Duodenal mucosa (tissue), 2 donors: ENCODE results near the gene TMEM141.

Experiments used
- H3K27ac ChIP-seq: one replicate; pipeline ENCODE4 v1.7.0; 2013; ENCODE audit warnings: low read depth, low read length
- H3K27me3 ChIP-seq, 2 donors: one replicate each; pipeline ENCODE4 v1.7.0; 2013; ENCODE audit warnings: low read length in 2 of 2, control low read depth in 1 of 2; ENCODE audit not compliant: insufficient read depth in 2 of 2, control insufficient read depth in 1 of 2
- H3K36me3 ChIP-seq, 2 donors: one replicate each; pipeline ENCODE4 v1.7.0; 2013; ENCODE audit warnings: low read length in 2 of 2, control low read depth in 1 of 2; ENCODE audit not compliant: insufficient read depth in 2 of 2, control insufficient read depth in 1 of 2
- H3K4me1 ChIP-seq, 2 donors: one replicate each; pipeline ENCODE4 v1.7.0; 2013; ENCODE audit warnings: low read length in 2 of 2, control low read depth in 1 of 2; ENCODE audit not compliant: insufficient read depth in 2 of 2, control insufficient read depth in 1 of 2
- H3K4me3 ChIP-seq, 2 donors: one replicate each; pipeline ENCODE4 v1.7.0; 2013; ENCODE audit warnings: low read length in 2 of 2, low read depth in 1 of 2
- H3K9ac ChIP-seq, 2 donors: one replicate each; pipeline ENCODE4 v1.7.0; 2013; ENCODE audit warnings: low read length in 2 of 2, low read depth in 1 of 2
- H3K9me3 ChIP-seq, 2 donors: one replicate each; pipeline ENCODE4 v1.7.0; 2013; ENCODE audit warnings: low read length in 2 of 2, control low read depth in 1 of 2; ENCODE audit not compliant: control insufficient read depth in 1 of 2

TMEM141 gene

GRCh38 chr9:136771907-136772415 is 19.2 kb upstream of the TMEM141 start:
- Histone ChIP-seq H3K4me3 (no peak overlapping the region), H3K9ac (no peak overlapping the region)

DNA sequence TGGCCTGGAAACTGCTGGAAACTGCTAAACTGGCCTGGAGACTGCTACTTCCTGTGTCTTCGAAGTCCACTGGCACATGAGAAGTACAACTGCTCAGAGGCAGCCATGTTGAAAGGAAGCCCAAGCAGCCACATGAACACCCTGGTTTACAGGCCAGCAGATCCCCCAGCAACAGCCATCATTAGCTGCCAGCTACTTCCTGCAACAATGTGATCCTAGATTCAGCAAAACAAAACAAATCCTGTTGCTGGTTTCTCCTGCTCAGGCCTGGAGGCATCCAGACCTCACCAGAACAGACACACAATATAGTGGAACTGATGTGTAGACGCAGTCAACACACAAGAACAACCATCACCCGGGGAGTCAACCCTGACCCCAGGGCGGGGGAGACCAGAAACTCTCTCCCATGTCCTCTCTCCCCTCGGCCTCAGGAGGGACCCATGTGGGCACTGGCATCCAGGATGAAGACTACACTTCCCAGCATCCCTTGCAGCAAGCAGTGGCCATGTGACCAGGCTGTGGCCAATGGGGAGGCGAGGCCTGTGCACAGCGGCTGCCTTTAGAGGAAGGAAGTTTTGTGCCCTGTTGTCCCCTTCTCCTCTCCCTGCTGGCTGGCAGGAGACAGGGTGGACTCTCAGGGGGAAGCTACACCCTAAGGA is 17.6 kb upstream of the TMEM141 start:
- H3K27me3 ChIP-seq, result no peaks in the 10 kb centered on the region
- no peak overlapping the region for H3K4me3 ChIP-seq
- H3K27ac ChIP-seq, result no peak overlapping the region
- H3K36me3 ChIP-seq, result no peaks in the 10 kb centered on the region
- H3K9ac ChIP-seq, result no peak overlapping the region
- peaks cover 8 to 9% of the 10 kb centered on the region in 2 donors for H3K9me3 ChIP-seq
- H3K4me1 ChIP-seq, result peaks cover 10 to 11% of the 10 kb centered on the region in 2 donors

More at GRCh38 chr9:136771907-136772415, 19.2 kb upstream of the TMEM141 start:
- Histone ChIP-seq H3K27ac (no peak overlapping the region), H3K36me3 (no peaks in the 10 kb centered on the region), H3K27me3 (peaks cover 6 to 8% of the 10 kb centered on the region in 2 donors), H3K4me1 (peaks cover 3 to 4% of the 10 kb centered on the region in 2 donors), H3K9me3 (peaks cover 8 to 9% of the 10 kb centered on the region in 2 donors)

- no peak overlapping the region for H3K9ac ChIP-seq
- H3K27me3 ChIP-seq, result no peaks in the 10 kb centered on the region
- H3K4me3 ChIP-seq, result no peak overlapping the region
- no peak overlapping the region for H3K27ac ChIP-seq
- peaks cover 10 to 11% of the 10 kb centered on the region in 2 donors for H3K4me1 ChIP-seq
- H3K36me3 ChIP-seq, result no peaks in the 10 kb centered on the region
- peaks cover 8 to 9% of the 10 kb centered on the region in 2 donors for H3K9me3 ChIP-seq
Measured at GRCh38 chr9:136774416-136775045, 16.6 kb upstream of the TMEM141 start.

GRCh38 chr9:136775191-136775590 is 16.0 kb upstream of the TMEM141 start:
- Histone ChIP-seq H3K36me3 (no peaks in the 10 kb centered on the region), H3K4me3 (no peak overlapping the region), H3K4me1 (peaks cover 10 to 11% of the 10 kb centered on the region in 2 donors), H3K9me3 (peaks cover 8 to 9% of the 10 kb centered on the region in 2 donors), H3K9ac (no peak overlapping the region), H3K27ac (no peak overlapping the region), H3K27me3 (no peaks in the 10 kb centered on the region)

- Histone ChIP-seq H3K4me1 (peaks cover 10 to 11% of the 10 kb centered on the region in 2 donors), H3K9me3 (peaks cover 8 to 9% of the 10 kb centered on the region in 2 donors), H3K27me3 (no peaks in the 10 kb centered on the region), H3K9ac (peak overlapping the region in 1 of 2 donors; percentile 45), H3K4me3 (peak overlapping the region in 1 of 2 donors; percentile 7), H3K27ac (no peak overlapping the region), H3K36me3 (no peaks in the 10 kb centered on the region)
Measured at GRCh38 chr9:136776947-136777346, 14.2 kb upstream of the TMEM141 start.

DNA sequence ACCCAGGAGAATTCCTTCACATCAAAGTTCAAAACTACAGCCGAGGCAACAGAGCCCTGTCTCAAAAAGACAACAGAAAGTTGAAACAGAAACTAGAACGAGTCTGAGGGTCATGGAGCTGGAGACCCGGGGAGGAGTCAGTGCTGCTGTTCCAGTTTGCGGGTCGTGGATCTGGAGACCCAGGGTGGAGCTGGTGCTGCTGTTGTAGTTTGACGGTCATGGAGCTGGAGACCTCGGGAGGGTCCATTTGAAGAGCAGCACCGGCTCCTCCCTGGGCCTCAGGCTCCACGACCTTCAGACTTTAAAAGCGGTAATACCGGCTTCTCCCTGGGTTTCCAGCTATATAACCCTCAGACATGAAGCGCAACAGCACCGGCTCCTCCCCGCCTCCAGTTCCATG is 13.8 kb upstream of the TMEM141 start:
- Histone ChIP-seq H3K27ac (no peak overlapping the region), H3K9me3 (peaks cover 8 to 9% of the 10 kb centered on the region in 2 donors), H3K36me3 (no peaks in the 10 kb centered on the region), H3K27me3 (no peaks in the 10 kb centered on the region), H3K4me3 (peak overlapping the region in 1 of 2 donors; percentile 7), H3K9ac (peak overlapping the region in 1 of 2 donors; percentile 45), H3K4me1 (peaks cover 10 to 11% of the 10 kb centered on the region in 2 donors)

- Histone ChIP-seq H3K27me3 (no peaks in the 10 kb centered on the region), H3K4me1 (peaks cover 12 to 14% of the 10 kb centered on the region in 2 donors), H3K36me3 (no peaks in the 10 kb centered on the region), H3K9ac (no peak overlapping the region), H3K9me3 (no peaks in the 10 kb centered on the region), H3K4me3 (no peak overlapping the region), H3K27ac (no peak overlapping the region)
Measured at GRCh38 chr9:136779808-136780207, 11.3 kb upstream of the TMEM141 start.

- Histone ChIP-seq H3K9ac (no peak overlapping the region), H3K27me3 (no peaks in the 10 kb centered on the region), H3K4me1 (peaks cover 10 to 21% of the 10 kb centered on the region in 2 donors), H3K36me3 (no peaks in the 10 kb centered on the region), H3K4me3 (no peak overlapping the region), H3K27ac (no peak overlapping the region), H3K9me3 (no peaks in the 10 kb centered on the region)
Measured at GRCh38 chr9:136782452-136782851, 8.7 kb upstream of the TMEM141 start.

DNA sequence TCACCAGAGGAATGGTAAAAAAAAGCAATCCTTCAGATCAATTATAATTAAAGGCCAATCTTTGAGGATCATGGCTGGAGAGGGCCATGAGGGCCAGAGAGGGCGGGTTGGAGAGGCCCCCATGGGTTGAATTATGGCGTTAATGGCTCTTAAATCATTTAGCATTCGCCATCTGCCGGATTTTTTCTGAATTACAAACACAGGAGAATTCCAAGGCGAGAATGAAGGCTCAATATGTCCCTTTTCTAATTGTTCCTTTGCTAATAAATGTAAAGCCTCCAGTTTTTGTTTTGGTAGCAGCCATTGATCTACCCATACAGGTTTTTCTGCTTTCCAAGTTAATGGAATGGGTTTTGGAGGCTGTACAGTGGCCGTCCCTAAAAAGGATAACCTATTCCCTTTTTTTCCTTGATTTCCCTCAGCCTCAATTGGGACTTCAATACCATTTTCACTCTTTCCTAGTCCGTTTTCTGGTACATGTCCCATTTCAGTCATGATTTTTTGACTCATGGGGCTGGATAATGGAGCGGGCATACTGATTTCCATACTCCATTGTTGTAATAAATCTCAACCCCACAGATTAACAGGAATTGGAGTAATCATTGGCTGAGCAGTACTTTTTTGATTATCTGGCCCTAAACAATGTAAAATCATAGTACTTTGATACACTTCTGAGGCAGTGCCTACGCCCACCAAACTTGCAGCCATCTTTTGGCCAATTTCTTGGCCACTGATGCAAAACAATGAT is 6.7 kb upstream of the TMEM141 start:
- Histone ChIP-seq H3K27me3 (no peaks in the 10 kb centered on the region), H3K4me3 (no peak overlapping the region), H3K27ac (no peak overlapping the region), H3K4me1 (peaks cover 5 to 29% of the 10 kb centered on the region in 2 donors), H3K36me3 (no peaks in the 10 kb centered on the region), H3K9ac (no peak overlapping the region), H3K9me3 (no peaks in the 10 kb centered on the region)

GRCh38 chr9:136784997-136785361 is 6.2 kb upstream of the TMEM141 start:
- H3K27ac ChIP-seq, result no peak overlapping the region
- H3K4me1 ChIP-seq, result peaks cover 5 to 35% of the 10 kb centered on the region in 2 donors
- no peaks in the 10 kb centered on the region for H3K9me3 ChIP-seq
- H3K36me3 ChIP-seq, result no peaks in the 10 kb centered on the region
- H3K27me3 ChIP-seq, result no peaks in the 10 kb centered on the region
- no peak overlapping the region for H3K4me3 ChIP-seq
- no peak overlapping the region for H3K9ac ChIP-seq
